Measurements from ENCODE around the gene FAM50B.

FAM50B gene

GRCh38 chr6:3848925-3849605, at the start of gene FAM50B:
Gene FAM50B (plus strand): TSS chr6:3849373. CDS start chr6:3849812, 439 bp downstream.
- intact Hi-C loops (cut with DNase I), result loop anchor here (2.0 kb wide), 1 partner anchor 102 kb away; no protein-coding TSS in a partner anchor
- peak; percentile 86 to 97 (median 94) for DNase-seq

- no peak for DNase-seq
- intact Hi-C loops (cut with DNase I), result no loop called here
Measured at GRCh38 chr6:3799719-3800118, 49.5 kb upstream of the FAM50B start.

- no peak for DNase-seq
- intact Hi-C loops (cut with DNase I), result no loop called here
Measured at GRCh38 chr6:3800850-3801591, 48.2 kb upstream of the FAM50B start.

GRCh38 chr6:3801960-3802359, 47.2 kb upstream of the FAM50B start:
- DNase-seq, result no peak
- intact Hi-C loops (cut with DNase I), result no loop called here

GRCh38 chr6:3803627-3804468, 45.3 kb upstream of the FAM50B start:
- intact Hi-C loops (cut with DNase I), result no loop called here
- no peak for DNase-seq

- no peak for DNase-seq
- intact Hi-C loops (cut with DNase I), result no loop called here
Measured at GRCh38 chr6:3804964-3805363, 44.2 kb upstream of the FAM50B start.

GRCh38 chr6:3805448-3806123, 43.6 kb upstream of the FAM50B start:
- intact Hi-C loops (cut with DNase I), result no loop called here
- DNase-seq, result no peak

- no peak for DNase-seq
- intact Hi-C loops (cut with DNase I), result no loop called here
Measured at GRCh38 chr6:3806169-3806922, 42.8 kb upstream of the FAM50B start.

- DNase-seq, result no peak
- intact Hi-C loops (cut with DNase I), result no loop called here
Measured at GRCh38 chr6:3808199-3808598, 41.0 kb upstream of the FAM50B start.

GRCh38 chr6:3808759-3809514, 40.2 kb upstream of the FAM50B start:
- intact Hi-C loops (cut with DNase I), result no loop called here
- DNase-seq, result peak in 27 of 42 donors; percentile 22 to 74 (median 40)

GRCh38 chr6:3809515-3809891, 39.7 kb upstream of the FAM50B start:
- intact Hi-C loops (cut with DNase I), result no loop called here
- DNase-seq, result no peak

- DNase-seq, result no peak
- intact Hi-C loops (cut with DNase I), result no loop called here
Measured at GRCh38 chr6:3809982-3810381, 39.2 kb upstream of the FAM50B start.

GRCh38 chr6:3811191-3811590, 38.0 kb upstream of the FAM50B start:
- DNase-seq, result peak in 23 of 42 donors; percentile 13 to 68 (median 36)

GRCh38 chr6:3812596-3812995, 36.6 kb upstream of the FAM50B start:
- intact Hi-C loops (cut with DNase I), result no loop called here
- no peak for DNase-seq

More at GRCh38 chr6:3811191-3811590, 38.0 kb upstream of the FAM50B start:
- intact Hi-C loops (cut with DNase I), result no loop called here

- peak in 4 of 42 donors; percentile 20 to 46 (median 38) for DNase-seq
- intact Hi-C loops (cut with DNase I), result no loop called here
Measured at GRCh38 chr6:3813150-3813780, 35.9 kb upstream of the FAM50B start.

- intact Hi-C loops (cut with DNase I), result no loop called here
- DNase-seq, result no peak
Measured at GRCh38 chr6:3813918-3814317, 35.3 kb upstream of the FAM50B start.

- intact Hi-C loops (cut with DNase I), result no loop called here
- DNase-seq, result no peak
Measured at GRCh38 chr6:3814539-3814938, 34.6 kb upstream of the FAM50B start.

Data from head of caudate nucleus (tissue), 42 donors.